K562 (cell line): ENCODE data around the gene ANKMY1. TPM values are rescaled to one million over a fixed set of nuclear protein-coding genes. Genes with fewer than 3 reads are reported as not detected.

Experiments used
- ATAC-seq: fragments of 200-7000 bp; cut with Tn5 transposase; 3 replicates; pipeline ENCODE4 v1.9.1; 2020; ENCODE audit warnings: moderate library complexity
- BruUV-seq: library from RNA; stranded (reverse); fragments of 400-500 nt; replicated peaks from 2 replicates; lab custom pipeline; 2021; lab: Mats Ljungman, UMichigan
- CTCF ChIA-PET: fragments of 300-600 bp; formaldehyde crosslinking; extraction: SDS; loops from one replicate; lab custom pipeline; 2021; ENCODE audit warnings: low intra/inter-chr PET ratio; lab: Yijun Ruan, JAX
- POLR2A ChIA-PET: fragments of 300-600, 350-650 bp; sonication (Branson Sonifier 250); formaldehyde crosslinking; extraction: SDS; loops from one replicate; lab custom pipeline; 2021; ENCODE audit warnings: antibody characterized with exemption, inconsistent platforms; lab: Yijun Ruan, JAX
- DNase-seq, 4 experiments: peaks; one replicate each; pipeline versions ENCODE4 v3.0.0 to v3.0.0-alpha.2; 2011 to 2018; ENCODE audit warnings: low spot score in 3 of 4, mixed read lengths in 3 of 4; ENCODE audit errors: extremely low read depth in 1 of 4
- FAIRE-seq: peaks from 2 replicates; lab custom pipeline; 2011; peaks lifted over from hg19 to GRCh38; lab: Jason Lieb, UNC
- H2AFZ ChIP-seq: 2 replicates; pipeline ENCODE4 v1.6.0; 2011; ENCODE audit warnings: low read depth, low read length, control low read depth, inconsistent platforms
- H3K27ac ChIP-seq: fragments of 200-600 bp; 3 replicates; pipeline ENCODE4 v1.8.0; 2011; ENCODE audit warnings: low read depth, mild to moderate bottlenecking, control low read depth, inconsistent platforms, low read length, moderate library complexity, mixed read lengths; ENCODE audit errors: extremely low read depth
- H3K27me3 ChIP-seq, 2 experiments: fragments of 300-600 bp in 1 of 2; 2 replicates in 1 of 2; 3 replicates in 1 of 2; pipeline versions ENCODE4 v1.6.0 to v1.8.0; 2011; ENCODE audit warnings: inconsistent platforms in 2 of 2, low read length in 2 of 2, mild to moderate bottlenecking in 1 of 2, mixed read lengths in 1 of 2, moderate library complexity in 1 of 2; ENCODE audit not compliant: control insufficient read depth in 2 of 2, insufficient read depth in 2 of 2
- H3K36me3 ChIP-seq: fragments of 300-600 bp; 3 replicates; pipeline ENCODE4 v1.8.0; 2011; ENCODE audit warnings: mild to moderate bottlenecking, low read length, inconsistent platforms; ENCODE audit not compliant: control insufficient read depth, insufficient read depth
- H3K4me1 ChIP-seq, 2 experiments: fragments of 200-600 bp in 1 of 2; replicated peaks in 1 of 2; 2 replicates in 1 of 2; 3 replicates in 1 of 2; pipeline versions ENCODE4 v1.5.1 to v1.8.0; 2011; ENCODE audit warnings: inconsistent platforms in 2 of 2, low read length in 2 of 2, mild to moderate bottlenecking in 1 of 2, mixed read lengths in 1 of 2, moderate library complexity in 1 of 2; ENCODE audit not compliant: control insufficient read depth in 2 of 2, insufficient read depth in 2 of 2
- H3K4me2 ChIP-seq: 2 replicates; pipeline ENCODE4 v1.6.1; 2011; ENCODE audit warnings: low read length, control low read depth, inconsistent platforms, mixed read lengths; ENCODE audit not compliant: insufficient read depth
- H3K4me3 ChIP-seq: fragments of 200-600 bp; sonication (generic), shearing (Covaris generic); 2 replicates; pipeline ENCODE4 v1.5.1; 2016; ENCODE audit warnings: control low read depth, inconsistent platforms
- H3K79me2 ChIP-seq: fragments of 200-600 bp; 3 replicates; pipeline ENCODE4 v1.8.0; 2011; ENCODE audit warnings: low read length, inconsistent platforms; ENCODE audit not compliant: control insufficient read depth, insufficient read depth
- H3K9ac ChIP-seq, 2 experiments: 2 replicates each; pipeline versions ENCODE4 v1.6.0 to v1.6.1; 2011; ENCODE audit warnings: low read depth in 2 of 2, low read length in 2 of 2, control low read depth in 1 of 2, inconsistent platforms in 1 of 2, mild to moderate bottlenecking in 1 of 2, mixed read lengths in 1 of 2; ENCODE audit not compliant: insufficient read depth in 1 of 2
- H3K9me1 ChIP-seq: one replicate; pipeline ENCODE4 v1.6.0; 2011; ENCODE audit warnings: inconsistent platforms, mild to moderate bottlenecking, low read length, moderate library complexity; ENCODE audit not compliant: control insufficient read depth, insufficient read depth
- H3K9me3 ChIP-seq: replicated peaks from 2 replicates; pipeline ENCODE4 v1.5.1; 2011; ENCODE audit warnings: low read depth, low read length, inconsistent platforms; ENCODE audit not compliant: control insufficient read depth, insufficient read depth
- H4K20me1 ChIP-seq: replicated peaks from 2 replicates; pipeline ENCODE4 v1.6.1; 2011; ENCODE audit warnings: low read length, inconsistent platforms, mixed read lengths; ENCODE audit not compliant: control insufficient read depth, insufficient read depth
- CCAR2 ChIP-seq: fragments of 200-400 bp; formaldehyde crosslinking; IDR thresholded peaks from 2 replicates; pipeline ENCODE4 v1.6.1; 2017; ENCODE audit warnings: mild to moderate bottlenecking, low read depth, low read length
- CTBP1 ChIP-seq: fragments of 450-650 bp; IDR thresholded peaks from 2 replicates; pipeline ENCODE4 v1.6.1; 2016; ENCODE audit warnings: borderline replicate concordance
- HDAC8 ChIP-seq: fragments of 450-650 bp; IDR thresholded peaks from 2 replicates; pipeline ENCODE4 v1.6.1; 2016; ENCODE audit warnings: mild to moderate bottlenecking, missing genetic modification characterization, moderate library complexity, missing compliant biosample characterization
- KDM5B ChIP-seq: fragments of 200-600 bp; sonication (generic); IDR thresholded peaks from 2 replicates; pipeline ENCODE4 v1.6.1; 2012; ENCODE audit warnings: low read depth, mild to moderate bottlenecking, moderate library complexity, low read length, control low read depth, inconsistent platforms; ENCODE audit not compliant: insufficient replicate concordance
- MED1 ChIP-seq: sonication (generic); formaldehyde crosslinking; IDR thresholded peaks from 2 replicates; pipeline ENCODE4 v1.8.1; 2023; ENCODE audit warnings: missing genetic modification reagents, borderline replicate concordance
- NEUROD1 ChIP-seq: fragments of 150-350 bp; IDR thresholded peaks from 2 replicates; pipeline ENCODE4 v1.6.1; 2014; ENCODE audit warnings: borderline replicate concordance, low read length, low read depth; ENCODE audit not compliant: partially characterized antibody
- POLR2G ChIP-seq: fragments of 200-400 bp; formaldehyde crosslinking; IDR thresholded peaks from 2 replicates; pipeline ENCODE4 v1.6.1; 2017; ENCODE audit warnings: low read depth, mild to moderate bottlenecking, antibody characterized with exemption, low read length, moderate library complexity
- RBBP5 ChIP-seq: fragments of 200-600 bp; sonication (generic); IDR thresholded peaks from 2 replicates; pipeline ENCODE4 v1.6.1; 2012; ENCODE audit warnings: borderline replicate concordance, mild to moderate bottlenecking, low read length, control low read depth, inconsistent platforms; ENCODE audit not compliant: insufficient read depth, poor library complexity, severe bottlenecking
- SMAD4 ChIP-seq: fragments of 250-450 bp; sonication (Bioruptor Pico); conservative IDR thresholded peaks from 2 replicates; pipeline ENCODE4 v1.8.0; 2021; ENCODE audit warnings: inconsistent platforms, mild to moderate bottlenecking, moderate library complexity
- STAG1 ChIP-seq: sonication (generic); formaldehyde crosslinking; IDR thresholded peaks from 2 replicates; pipeline ENCODE4 v1.5.0; 2020; ENCODE audit warnings: missing genetic modification reagents, borderline replicate concordance
- UBTF ChIP-seq, 2 experiments: IDR thresholded peaks; 2 replicates each; pipeline ENCODE4 v1.6.1; 2012; ENCODE audit warnings: improper control_type of control experiment in 2 of 2, low read depth in 2 of 2, low read length in 2 of 2, borderline replicate concordance in 1 of 2
- USF1 ChIP-seq: sonication (generic); formaldehyde crosslinking; IDR thresholded peaks from 2 replicates; pipeline ENCODE4 v1.9.0; 2022; ENCODE audit warnings: mild to moderate bottlenecking, missing genetic modification reagents
- ZBED1 ChIP-seq: IDR thresholded peaks from 2 replicates; pipeline ENCODE4 v1.6.1; 2014
- ZFX ChIP-seq: sonication (generic); formaldehyde crosslinking; IDR thresholded peaks from 2 replicates; pipeline ENCODE4 v1.8.0; 2022; ENCODE audit warnings: mild to moderate bottlenecking, missing genetic modification reagents, moderate library complexity
- ZNF316 ChIP-seq: fragments of 450-650 bp; IDR thresholded peaks from 2 replicates; pipeline ENCODE4 v1.6.1; 2016
- ZNF395 ChIP-seq: fragments of 200-800 bp; sonication (Bioruptor generic); IDR thresholded peaks from 2 replicates; pipeline ENCODE4 v1.6.1; 2017; ENCODE audit warnings: missing genetic modification characterization, missing compliant biosample characterization
- WGBS: fragments of 100-300 bp; shearing (Covaris generic); methylation state at CpG from one replicate; pipeline ENCODE4 v1.1.6; 2016; ENCODE audit warnings: low coverage, mixed read lengths; ENCODE audit not compliant: insufficient coverage; ENCODE audit errors: missing lambda C conversion rate; 5-methylcytosine and 5-hydroxymethylcytosine counted together
- in situ Hi-C: fragments of 300-500 bp; cut with MboI; formaldehyde crosslinking; loops from 4 replicates; pipeline ENCODE4 v1.15.0; 2018; ENCODE audit warnings: inconsistent platforms, mixed read lengths
- intact Hi-C: fragments of 100-400 bp; cut with micrococcal nuclease; formaldehyde crosslinking; loops from 2 replicates; pipeline ENCODE4 v1.14.2; 2022
- polyA plus RNA-seq, 8 experiments: library from polyadenylated mRNA; depleted of rRNA in 4 of 8; stranded (reverse) in 5 of 8; unstranded in 3 of 8; fragments of >200 nt; fragmentation: Nextera tagmentation in 2 of 8; fragmentation: Illumina TruSeq in 1 of 8; extraction: Ambion mirVana in 2 of 8; extraction: Trizol in 1 of 8; gene quantifications; 2 replicates each; pipeline versions ENCODE4 v1.2.1 to v1.2.3, GENCODE V29; 2011 to 2014; ENCODE audit warnings: inconsistent platforms in 1 of 8, missing spikeins in 1 of 8
- total RNA-seq, 7 experiments: library from RNA; depleted of rRNA in 6 of 7; stranded (reverse); fragments of >200 nt in 6 of 7; fragmentation: Illumina TruSeq in 2 of 7; extraction: Trizol in 2 of 7; gene quantifications; 2 replicates each; pipeline versions ENCODE4 v1.2.1 to v1.2.3, GENCODE V29; 2011 to 2021; ENCODE audit warnings: low replicate concordance in 1 of 7

ANKMY1 gene
- total and polyA plus RNA-seq, 9 of the 15 experiments (the other 6 are each of a cell fraction or from before 2014, with no cell fraction given), result 0.75 to 15.1 (median 11.7) TPM

GRCh38 chr2:240568678-240569522 is 11.1 kb upstream of the ANKMY1 start:
- peaks cover 24 to 83% of the 10 kb centered on the region in 2 experiments for H3K4me1 ChIP-seq
- H3K27ac ChIP-seq, result peak overlapping the region; percentile 59
- peak overlapping the region; percentile 77 for H3K4me2 ChIP-seq
- intact Hi-C loops, result loop anchor here (10.0 kb wide), 1 partner anchor 54 kb away; no protein-coding TSS in a partner anchor
- POLR2A ChIA-PET, result interaction anchor here (0.6 to 1.4 kb wide), 3 partner anchors 10 to 18 kb away, joined by 3 to 5 read pairs (median 4); partner anchors contain the start of gene CAPN10
- no peaks in the 10 kb centered on the region for H4K20me1 ChIP-seq
- peak; percentile 34 to 61 (median 55) for DNase-seq
- no peaks in the 10 kb centered on the region for H3K9me3 ChIP-seq
- H3K9ac ChIP-seq, result peak overlapping the region; percentile 42 to 89; a peak in 3 of 4 replicates
- CTCF ChIA-PET, result no interaction called here
- 0 out of 2 replicates have a peak overlapping the region, but pooled peaks have one; percentile 45 for H2AFZ ChIP-seq
- 3% methylated on average over 20 of the region's 93 CpGs for WGBS
- peaks cover 58% of the 10 kb centered on the region for H3K79me2 ChIP-seq
- H3K27me3 ChIP-seq, result no peaks in the 10 kb centered on the region
- in situ Hi-C loops, result no loop called here
- no peak for FAIRE-seq
- BruUV-seq, result no TSS peak
- H3K36me3 ChIP-seq, result peaks cover 8% of the 10 kb centered on the region; the same call in 2 of the 3 replicates
- no peaks in the 10 kb centered on the region for H3K9me1 ChIP-seq
- ATAC-seq, result no peak
- H3K4me3 ChIP-seq, result peak overlapping the region; percentile 58
- TF ChIP-seq ZFX (CRISPR knock-in tag) (peak; percentile 19; the same call in 1 of the 2 replicates), STAG1 (CRISPR knock-in tag) (no peak), SMAD4 (CRISPR knock-in tag) (peak; percentile 56), USF1 (CRISPR knock-in tag) (peak; percentile 67), ZBED1 (no peak), KDM5B (peak; percentile 20), NEUROD1 (no peak), CTBP1 (peak; percentile 55; the same call in 1 of the 2 replicates), ZNF395 (CRISPR knock-in tag) (0 out of 2 replicates have a peak, but pooled peaks have one; percentile 30), RBBP5 (peak; percentile 40), HDAC8 (no peak), UBTF (IDR thresholded peaks at IDR 0.05; ENCODE audit: borderline replicate concordance in 1 of 2, low read depth in 2 of 2, low read length in 2 of 2) (0 out of 4 replicates have a peak, but pooled peaks of 1 of the 2 experiments have one; percentile 43), POLR2G (peak; percentile 59; the same call in 1 of the 2 replicates), CCAR2 (no peak), MED1 (CRISPR knock-in tag) (no peak), ZNF316 (0 out of 2 replicates have a peak, but pooled peaks have one; percentile 2)
